Spleen (tissue), 11 donors: Measurements from ENCODE around the gene KDM4E. TPM values are rescaled to one million over a fixed set of nuclear protein-coding genes. Genes with fewer than 3 reads are reported as not detected.
"Not testable (repeated sequence)": the region's sequence is repeated elsewhere in the genome, so short reads cannot be mapped to it uniquely, and the experiment has no call there.

Experiments used
- DNase-seq: peaks from one replicate; pipeline ENCODE4 v3.0.0-alpha.2; 2020
- H3K27ac ChIP-seq, 8 donors: fragments of 200-600 bp; sonication (generic) in 7 of 8; 1 replicate in 4 of 8; 2 replicates in 4 of 8; pipeline versions ENCODE4 v1.5.0 to v1.8.0; 2016 to 2021; ENCODE audit warnings: inconsistent platforms in 4 of 8, mild to moderate bottlenecking in 4 of 8, moderate library complexity in 1 of 8
- H3K27me3 ChIP-seq, 7 donors: fragments of 200-600 bp; sonication (generic) in 6 of 7; replicated peaks in 1 of 7; 1 replicate in 4 of 7; 2 replicates in 3 of 7; pipeline versions ENCODE4 v1.5.0 to v1.8.0; 2016 to 2021; ENCODE audit warnings: inconsistent platforms in 3 of 7, mild to moderate bottlenecking in 1 of 7
- H3K36me3 ChIP-seq, 6 donors: fragments of 200-600 bp; sonication (generic) in 5 of 6; 1 replicate in 4 of 6; 2 replicates in 2 of 6; pipeline versions ENCODE4 v1.5.0 to v1.8.0; 2016 to 2021; ENCODE audit warnings: inconsistent platforms in 2 of 6
- H3K4me1 ChIP-seq, 6 donors: fragments of 200-600 bp; sonication (generic) in 5 of 6; 1 replicate in 3 of 6; 2 replicates in 3 of 6; pipeline versions ENCODE4 v1.5.0 to v1.8.0; 2016 to 2021; ENCODE audit warnings: inconsistent platforms in 3 of 6
- H3K4me3 ChIP-seq, 8 donors: fragments of 200-600 bp; sonication (generic) in 7 of 8; 1 replicate in 4 of 8; 2 replicates in 4 of 8; pipeline versions ENCODE4 v1.5.0 to v1.8.0; 2016 to 2021; ENCODE audit warnings: inconsistent platforms in 4 of 8, mild to moderate bottlenecking in 4 of 8, moderate library complexity in 2 of 8
- H3K9me3 ChIP-seq, 8 donors: fragments of 200-600 bp; sonication (generic) in 7 of 8; 1 replicate in 4 of 8; 2 replicates in 4 of 8; pipeline versions ENCODE4 v1.5.0 to v1.8.0; 2016 to 2021; ENCODE audit warnings: inconsistent platforms in 4 of 8
- POLR2A ChIP-seq, 3 donors: fragments of 450-650 bp; IDR thresholded peaks; one replicate each; pipeline ENCODE4 v1.5.1; 2017; ENCODE audit warnings: antibody characterized with exemption in 3 of 3, mild to moderate bottlenecking in 1 of 3
- POLR2AphosphoS5 ChIP-seq, 3 donors: sonication (generic); formaldehyde crosslinking; IDR thresholded peaks; one replicate each; pipeline ENCODE4 v1.5.1; 2017; ENCODE audit warnings: antibody characterized with exemption in 3 of 3
- WGBS, 5 donors: extraction: QIAGEN DNeasy Blood & Tissue Kit in 3 of 5; methylation state at CpG; one replicate each; pipeline versions ENCODE4 v1.1.5 to v1.1.7; 2013 to 2018; 5-methylcytosine and 5-hydroxymethylcytosine counted together
- intact Hi-C: fragments of 100-400 bp; cut with DNase I; formaldehyde crosslinking; loops from one replicate; pipeline ENCODE4 v1.15.0; 2023; ENCODE audit warnings: low total_unique reads
- polyA plus RNA-seq, 3 donors: library from polyadenylated mRNA; stranded (reverse); fragments of 200-250 nt; gene quantifications; one replicate each; pipeline ENCODE4 v1.2.1, GENCODE V29; 2013
- total RNA-seq, 7 donors: library from RNA; depleted of rRNA in 3 of 7; stranded (reverse); fragments of >200 nt in 3 of 7; fragmentation: NEBNext Ultra II Directional in 4 of 7; extraction: Animal tissue kit (Norgen Biotek cat#: 25700) in 4 of 7; gene quantifications; one replicate each; pipeline versions ENCODE4 v1.1.0 to v1.2.1, GENCODE V29; 2016 to 2021
- TF ChIP-seq, protein P1 (sequence below), 11 experiments: fragments of 200-600 bp in 7 of 11; fragments of 450-650 bp in 4 of 11; sonication (generic) in 4 of 11; IDR thresholded peaks in 8 of 11; conservative IDR thresholded peaks in 3 of 11; 1 replicate in 7 of 11; 2 replicates in 4 of 11; pipeline versions ENCODE4 v1.4.0 to v1.8.0; 2016 to 2021; ENCODE audit warnings: antibody characterized with exemption in 11 of 11, inconsistent platforms in 4 of 11, mild to moderate bottlenecking in 1 of 11
- donor health status: healthy with polysubstance abuse.
- donor health status: DM: no; HTN: no; CAD: no; lungs with moderate emphysema.
- donor health status: DM: no; HTN: no; CAD: no.
- donor health status: Bipolar disorder and iron deficiency.
- donor health status: healthy.
- donor health status: DM: no; HTN: no; CAD: no.
- donor health status: DM: yes; HTN: yes; CAD: no.

The KDM4E gene
- total and polyA plus RNA-seq, 10 donors = not detected

DNA sequence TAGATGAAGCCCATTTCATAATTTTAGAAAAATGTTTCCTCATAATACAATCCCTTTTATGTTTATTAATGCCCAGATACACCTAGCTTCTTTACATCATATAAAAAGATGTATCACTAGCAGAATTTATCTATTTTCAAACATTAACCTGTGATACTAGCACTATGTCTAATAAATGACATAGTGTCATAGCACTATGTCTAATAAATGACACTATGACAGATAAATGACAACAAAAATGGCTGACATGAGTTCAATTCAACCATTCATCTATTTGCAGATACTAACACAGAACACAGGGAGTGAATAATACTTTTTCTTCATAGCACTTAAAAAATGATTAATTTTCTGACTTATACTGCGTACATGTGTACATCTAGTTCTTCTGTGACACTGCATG, 19.4 kb upstream of the KDM4E start:
- H3K27me3 ChIP-seq = no peaks in the 10 kb centered on the region
- TF ChIP-seq, protein P1, sequence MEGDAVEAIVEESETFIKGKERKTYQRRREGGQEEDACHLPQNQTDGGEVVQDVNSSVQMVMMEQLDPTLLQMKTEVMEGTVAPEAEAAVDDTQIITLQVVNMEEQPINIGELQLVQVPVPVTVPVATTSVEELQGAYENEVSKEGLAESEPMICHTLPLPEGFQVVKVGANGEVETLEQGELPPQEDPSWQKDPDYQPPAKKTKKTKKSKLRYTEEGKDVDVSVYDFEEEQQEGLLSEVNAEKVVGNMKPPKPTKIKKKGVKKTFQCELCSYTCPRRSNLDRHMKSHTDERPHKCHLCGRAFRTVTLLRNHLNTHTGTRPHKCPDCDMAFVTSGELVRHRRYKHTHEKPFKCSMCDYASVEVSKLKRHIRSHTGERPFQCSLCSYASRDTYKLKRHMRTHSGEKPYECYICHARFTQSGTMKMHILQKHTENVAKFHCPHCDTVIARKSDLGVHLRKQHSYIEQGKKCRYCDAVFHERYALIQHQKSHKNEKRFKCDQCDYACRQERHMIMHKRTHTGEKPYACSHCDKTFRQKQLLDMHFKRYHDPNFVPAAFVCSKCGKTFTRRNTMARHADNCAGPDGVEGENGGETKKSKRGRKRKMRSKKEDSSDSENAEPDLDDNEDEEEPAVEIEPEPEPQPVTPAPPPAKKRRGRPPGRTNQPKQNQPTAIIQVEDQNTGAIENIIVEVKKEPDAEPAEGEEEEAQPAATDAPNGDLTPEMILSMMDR (IDR thresholded peaks at IDR 0.05 in 8 of 11, conservative IDR thresholded peaks at IDR 0.05 in 3 of 11) = no peak
- TF ChIP-seq POLR2A (IDR thresholded peaks at IDR 0.05) (no peak), POLR2AphosphoS5 (IDR thresholded peaks at IDR 0.05) (no peak)
- H3K27ac ChIP-seq = no peak overlapping the region
- WGBS, 5 donors = 83 to 93% (median 88%) methylated on average over 1 of the region's 1 CpG
- peaks cover 0 to 9% (median 0%) of the 10 kb centered on the region in 8 donors for H3K9me3 ChIP-seq
- DNase-seq = no peak
- H3K36me3 ChIP-seq = no peaks in the 10 kb centered on the region
- H3K4me1 ChIP-seq = no peaks in the 10 kb centered on the region
- intact Hi-C loops = no loop called here
- H3K4me3 ChIP-seq = no peak overlapping the region

GRCh38 chr11:95011376-95011775, 13.7 kb upstream of the KDM4E start:
- H3K36me3 ChIP-seq = no peaks in the 10 kb centered on the region
- peaks cover 0 to 9% (median 0%) of the 10 kb centered on the region in 7 donors for H3K27me3 ChIP-seq
- intact Hi-C loops = no loop called here
- TF ChIP-seq POLR2A (IDR thresholded peaks at IDR 0.05) = no peak
- no peak for TF ChIP-seq POLR2AphosphoS5 (IDR thresholded peaks at IDR 0.05)
- TF ChIP-seq, protein P1 (IDR thresholded peaks at IDR 0.05 in 8 of 11, conservative IDR thresholded peaks at IDR 0.05 in 3 of 11) = no peak
- peaks cover 0 to 9% (median 0%) of the 10 kb centered on the region in 8 donors for H3K9me3 ChIP-seq
- H3K4me1 ChIP-seq = no peaks in the 10 kb centered on the region
- H3K4me3 ChIP-seq = no peak overlapping the region
- H3K27ac ChIP-seq = no peak overlapping the region
- DNase-seq = no peak

GRCh38 chr11:95014184-95014821, 10.8 kb upstream of the KDM4E start:
- intact Hi-C loops = no loop called here
- H3K4me3 ChIP-seq = no peak overlapping the region
- no peaks in the 10 kb centered on the region for H3K4me1 ChIP-seq
- no peak for TF ChIP-seq POLR2AphosphoS5 (IDR thresholded peaks at IDR 0.05)
- TF ChIP-seq POLR2A (IDR thresholded peaks at IDR 0.05) = no peak
- TF ChIP-seq, protein P1 (IDR thresholded peaks at IDR 0.05 in 8 of 11, conservative IDR thresholded peaks at IDR 0.05 in 3 of 11) = no peak
- DNase-seq = no peak
- 86 to 97% (median 91%) methylated on average over 11 to 12 of the region's 12 CpGs for WGBS, 5 donors
- peaks cover 0 to 9% (median 0%) of the 10 kb centered on the region in 7 donors for H3K27me3 ChIP-seq
- H3K9me3 ChIP-seq = no peaks in the 10 kb centered on the region
- no peaks in the 10 kb centered on the region for H3K36me3 ChIP-seq
- no peak overlapping the region for H3K27ac ChIP-seq

- no peaks in the 10 kb centered on the region for H3K4me1 ChIP-seq
- WGBS, 5 donors = 87 to 95% (median 90%) methylated on average over 2 of the region's 2 CpGs
- intact Hi-C loops = no loop called here
These were observed 8.9 kb upstream of the KDM4E start for GRCh38 chr11:95016139-95016538.

GRCh38 chr11:95021468-95021867, 3.6 kb upstream of the KDM4E start:
- H3K27ac ChIP-seq, H3K4me1 ChIP-seq, intact Hi-C loops, H3K9me3 ChIP-seq, H3K4me3 ChIP-seq, H3K36me3 ChIP-seq, DNase-seq, H3K27me3 ChIP-seq: not testable (repeated sequence)
- WGBS, 5 donors = 81 to 92% (median 86%) methylated on average over 5 of the region's 5 CpGs

More at GRCh38 chr11:95016139-95016538, 8.9 kb upstream of the KDM4E start:
- Histone ChIP-seq H3K27me3 (peaks cover 0 to 9% (median 0%) of the 10 kb centered on the region in 7 donors), H3K36me3 (no peaks in the 10 kb centered on the region), H3K4me3 (no peak overlapping the region), H3K9me3 (no peaks in the 10 kb centered on the region), H3K27ac (no peak overlapping the region)
- DNase-seq = no peak
- TF ChIP-seq POLR2A (IDR thresholded peaks at IDR 0.05) (no peak), POLR2AphosphoS5 (IDR thresholded peaks at IDR 0.05) (no peak)
- TF ChIP-seq, protein P1 (IDR thresholded peaks at IDR 0.05 in 8 of 11, conservative IDR thresholded peaks at IDR 0.05 in 3 of 11) = no peak

- H3K36me3 ChIP-seq, H3K4me3 ChIP-seq, H3K9me3 ChIP-seq, H3K4me1 ChIP-seq, DNase-seq, intact Hi-C loops, H3K27me3 ChIP-seq, H3K27ac ChIP-seq: not testable (repeated sequence)
- 87 to 94% (median 90%) methylated on average over 6 to 9 of the region's 9 CpGs for WGBS, 5 donors
These were observed 536 bp downstream of the KDM4E start for GRCh38 chr11:95025594-95025993.
